Neuronal stem cell (in vitro differentiated cells): Measurements from ENCODE around the gene FRMD1.

Experiments
- DNase-seq: peaks from one replicate; pipeline ENCODE4 v3.0.0-alpha.2; 2013; ENCODE audit warnings: low spot score
- H2AFZ ChIP-seq: one replicate; pipeline ENCODE4 v1.6.1; 2013; ENCODE audit warnings: mild to moderate bottlenecking, low read length, inconsistent platforms
- H2AK5ac ChIP-seq: 2 replicates; pipeline ENCODE4 v1.6.1; 2013; ENCODE audit warnings: low read depth, mild to moderate bottlenecking, inconsistent platforms, low read length, moderate library complexity, mixed read lengths
- H2BK120ac ChIP-seq: 2 replicates; pipeline ENCODE4 v1.6.1; 2013; ENCODE audit warnings: low read depth, mild to moderate bottlenecking, inconsistent platforms, low read length, moderate library complexity, mixed read lengths
- H2BK12ac ChIP-seq: one replicate; pipeline ENCODE4 v1.6.1; 2013; ENCODE audit warnings: low read length, inconsistent platforms
- H2BK15ac ChIP-seq: 2 replicates; pipeline ENCODE4 v1.6.1; 2013; ENCODE audit warnings: mild to moderate bottlenecking, low read length, inconsistent platforms, mixed read lengths
- H2BK5ac ChIP-seq: one replicate; pipeline ENCODE4 v1.6.1; 2013; ENCODE audit warnings: inconsistent platforms, mild to moderate bottlenecking, low read length, moderate library complexity
- H3K14ac ChIP-seq: one replicate; pipeline ENCODE4 v1.6.1; 2013; ENCODE audit warnings: low read length, inconsistent platforms
- H3K18ac ChIP-seq: 2 replicates; pipeline ENCODE4 v1.6.1; 2013; ENCODE audit warnings: low read length, inconsistent platforms
- H3K23ac ChIP-seq: 2 replicates; pipeline ENCODE4 v1.6.1; 2013; ENCODE audit warnings: low read depth, mild to moderate bottlenecking, mixed read lengths, low read length, inconsistent platforms; ENCODE audit not compliant: poor library complexity
- H3K27ac ChIP-seq: replicated peaks from 3 replicates; pipeline ENCODE4 v1.5.1; 2013; ENCODE audit warnings: low read length, inconsistent platforms
- H3K27me3 ChIP-seq, 3 experiments: 2 replicates each; pipeline ENCODE4 v1.6.1; 2013; ENCODE audit warnings: low read length in 3 of 3, mild to moderate bottlenecking in 2 of 3, inconsistent platforms in 1 of 3, low read depth in 1 of 3, mixed read lengths in 1 of 3, moderate library complexity in 1 of 3; ENCODE audit not compliant: control insufficient read depth in 3 of 3, insufficient read depth in 3 of 3
- H3K36me3 ChIP-seq, 2 donors: replicated peaks in 1 of 2; 2 replicates each; pipeline ENCODE4 v1.6.1; 2013; ENCODE audit warnings: low read length in 2 of 2; ENCODE audit not compliant: control insufficient read depth in 2 of 2, insufficient read depth in 2 of 2
- H3K4ac ChIP-seq: 2 replicates; pipeline ENCODE4 v1.6.1; 2013; ENCODE audit warnings: inconsistent platforms, mild to moderate bottlenecking, low read length, moderate library complexity
- H3K4me1 ChIP-seq, 2 donors: 1 replicate in 1 of 2; 2 replicates in 1 of 2; pipeline ENCODE4 v1.6.1; 2013; ENCODE audit warnings: low read length in 2 of 2, low read depth in 1 of 2; ENCODE audit not compliant: control insufficient read depth in 2 of 2, insufficient read depth in 1 of 2
- H3K4me2 ChIP-seq: one replicate; pipeline ENCODE4 v1.6.1; 2013; ENCODE audit warnings: mild to moderate bottlenecking, low read length, inconsistent platforms; ENCODE audit not compliant: insufficient read depth, poor library complexity, severe bottlenecking
- H3K4me3 ChIP-seq, 2 donors: 2 replicates each; pipeline ENCODE4 v1.5.1; 2013; ENCODE audit warnings: low read length in 2 of 2, mild to moderate bottlenecking in 2 of 2, inconsistent platforms in 1 of 2, moderate library complexity in 1 of 2
- H3K79me1 ChIP-seq: one replicate; pipeline ENCODE4 v1.6.1; 2013; ENCODE audit warnings: low read depth, mild to moderate bottlenecking, inconsistent platforms, low read length, moderate library complexity
- H3K9ac ChIP-seq: one replicate; pipeline ENCODE4 v1.6.1; 2013; ENCODE audit warnings: mild to moderate bottlenecking, low read depth, low read length, inconsistent platforms; ENCODE audit not compliant: poor library complexity
- H3K9me3 ChIP-seq, 2 donors: replicated peaks in 1 of 2; 2 replicates each; pipeline versions ENCODE3 to v1.6.1; 2013; ENCODE audit warnings: low read length in 2 of 2, mild to moderate bottlenecking in 2 of 2, inconsistent platforms in 1 of 2, low read depth in 1 of 2, mixed read lengths in 1 of 2, moderate library complexity in 1 of 2; ENCODE audit not compliant: control insufficient read depth in 2 of 2, insufficient read depth in 1 of 2
- H4K8ac ChIP-seq: one replicate; pipeline ENCODE4 v1.6.1; 2013; ENCODE audit warnings: low read depth, mild to moderate bottlenecking, inconsistent platforms, low read length, moderate library complexity
- H4K91ac ChIP-seq: one replicate; pipeline ENCODE4 v1.6.1; 2013; ENCODE audit warnings: low read length, low read depth, mild to moderate bottlenecking, inconsistent platforms; ENCODE audit not compliant: poor library complexity
- WGBS, 2 donors: extraction: QIAGEN DNeasy Blood & Tissue Kit; methylation state at CpG; one replicate each; pipeline ENCODE4 v1.1.7; 2013; ENCODE audit warnings: missing lambda C conversion rate in 2 of 2, mixed read lengths in 1 of 2; ENCODE audit not compliant: insufficient read length in 2 of 2, insufficient replicate concordance in 1 of 2; ENCODE audit errors: extremely low coverage in 2 of 2; 5-methylcytosine and 5-hydroxymethylcytosine counted together

FRMD1 gene

DNA sequence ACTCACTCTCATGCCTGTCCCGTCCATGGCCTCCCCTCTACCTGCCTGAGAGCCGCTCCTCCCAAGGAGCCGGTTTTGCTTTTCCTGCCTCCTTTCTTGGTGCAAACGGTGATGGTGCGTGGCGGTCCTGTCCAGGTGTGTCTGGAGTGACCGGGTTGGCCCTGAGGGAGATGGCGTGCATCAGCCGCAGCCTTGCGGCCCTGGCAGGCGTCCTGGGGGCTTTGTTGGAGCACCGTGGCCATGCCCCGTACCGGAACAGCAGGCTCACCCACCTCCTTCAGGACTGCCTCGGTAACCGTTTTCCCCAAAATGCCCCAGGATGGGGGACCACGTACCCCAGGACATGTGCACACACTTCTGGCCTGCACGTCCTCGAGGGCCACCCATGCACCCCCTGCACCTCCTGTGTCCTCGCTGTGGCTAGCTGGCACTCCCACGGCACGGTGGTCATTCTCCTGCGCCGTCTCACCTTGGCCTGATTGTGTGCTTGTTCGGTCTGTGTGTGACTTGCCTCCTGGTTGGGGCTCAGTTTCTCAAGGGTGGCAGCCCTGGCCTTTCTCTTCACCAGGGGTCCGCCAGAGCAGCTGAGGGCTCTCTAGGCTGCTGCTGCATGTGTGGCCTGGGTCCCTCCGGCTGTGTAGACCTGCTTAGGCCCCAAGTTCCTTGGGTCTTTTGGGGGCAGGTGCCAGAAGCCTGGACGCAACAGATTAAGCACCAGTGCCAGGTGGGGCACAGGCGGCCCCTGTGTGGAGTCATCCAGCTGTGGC lies 36.4 kb downstream of the FRMD1 start:
- no peak overlapping the region for H2BK12ac ChIP-seq
- H3K27me3 ChIP-seq: no peaks in the 10 kb centered on the region
- no peak overlapping the region for H2AFZ ChIP-seq
- peak overlapping the region; percentile 58 for H4K8ac ChIP-seq
- H3K79me1 ChIP-seq: no peaks in the 10 kb centered on the region
- H3K23ac ChIP-seq: peak overlapping the region; percentile 83
- no peak overlapping the region for H3K4me3 ChIP-seq
- peak overlapping the region; percentile 63 for H2BK5ac ChIP-seq
- H2BK15ac ChIP-seq: no peak overlapping the region
- peaks cover 30 to 31% of the 10 kb centered on the region in 2 donors for H3K9me3 ChIP-seq
- H3K36me3 ChIP-seq: peaks cover 0 to 4% of the 10 kb centered on the region in 2 donors
- H3K4me1 ChIP-seq: no peaks in the 10 kb centered on the region
- H2BK120ac ChIP-seq: peak overlapping the region; percentile 41
- peak overlapping the region; percentile 67 for H3K14ac ChIP-seq
- H3K4ac ChIP-seq: no peak overlapping the region
- no peak overlapping the region for H3K9ac ChIP-seq
- peak overlapping the region; percentile 54 for H3K18ac ChIP-seq
- H3K4me2 ChIP-seq: no peak overlapping the region
- H3K27ac ChIP-seq: no peak overlapping the region
- WGBS, 2 donors: no CpG with 5 or more reads among the region's 29 CpGs
- no peak for DNase-seq
- H4K91ac ChIP-seq: no peak overlapping the region
- peak overlapping the region; percentile 89 for H2AK5ac ChIP-seq

DNA sequence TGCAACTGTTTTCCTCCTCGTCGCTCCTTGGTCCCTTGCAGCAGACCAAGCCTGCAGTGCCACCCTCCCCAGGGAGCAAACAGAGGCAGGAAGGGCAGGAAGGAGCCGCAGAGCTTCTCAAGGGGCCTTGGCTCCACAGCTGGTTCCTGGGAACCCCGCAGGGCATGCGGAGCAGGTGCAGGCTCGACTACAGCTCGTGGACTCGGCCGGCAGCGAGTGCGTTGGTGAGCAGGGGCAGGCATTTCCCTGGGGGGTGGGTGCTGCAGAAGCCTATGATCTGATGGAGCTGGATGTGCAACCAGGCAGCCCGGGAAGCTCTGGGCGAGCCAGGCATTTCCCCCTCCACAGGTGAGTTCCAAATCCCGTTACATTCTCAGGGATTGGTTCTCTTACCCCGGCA lies 37.1 kb downstream of the FRMD1 start:
- Histone ChIP-seq H2BK12ac (no peak overlapping the region), H3K4me3 (no peak overlapping the region), H3K4ac (no peak overlapping the region), H2AFZ (no peak overlapping the region), H3K23ac (no peak overlapping the region), H3K36me3 (peaks cover 0 to 4% of the 10 kb centered on the region in 2 donors), H3K27me3 (no peaks in the 10 kb centered on the region), H3K27ac (no peak overlapping the region), H3K79me1 (no peaks in the 10 kb centered on the region), H3K4me1 (no peaks in the 10 kb centered on the region), H2BK120ac (no peak overlapping the region), H4K8ac (no peak overlapping the region), H4K91ac (no peak overlapping the region), H2AK5ac (peak overlapping the region; percentile 89), H3K18ac (no peak overlapping the region), H3K9me3 (peaks cover 30 to 31% of the 10 kb centered on the region in 2 donors), H3K14ac (no peak overlapping the region), H2BK5ac (no peak overlapping the region), H3K9ac (no peak overlapping the region), H3K4me2 (no peak overlapping the region), H2BK15ac (no peak overlapping the region)
- no peak for DNase-seq
- WGBS, 2 donors: no CpG with 5 or more reads among the region's 15 CpGs

DNA sequence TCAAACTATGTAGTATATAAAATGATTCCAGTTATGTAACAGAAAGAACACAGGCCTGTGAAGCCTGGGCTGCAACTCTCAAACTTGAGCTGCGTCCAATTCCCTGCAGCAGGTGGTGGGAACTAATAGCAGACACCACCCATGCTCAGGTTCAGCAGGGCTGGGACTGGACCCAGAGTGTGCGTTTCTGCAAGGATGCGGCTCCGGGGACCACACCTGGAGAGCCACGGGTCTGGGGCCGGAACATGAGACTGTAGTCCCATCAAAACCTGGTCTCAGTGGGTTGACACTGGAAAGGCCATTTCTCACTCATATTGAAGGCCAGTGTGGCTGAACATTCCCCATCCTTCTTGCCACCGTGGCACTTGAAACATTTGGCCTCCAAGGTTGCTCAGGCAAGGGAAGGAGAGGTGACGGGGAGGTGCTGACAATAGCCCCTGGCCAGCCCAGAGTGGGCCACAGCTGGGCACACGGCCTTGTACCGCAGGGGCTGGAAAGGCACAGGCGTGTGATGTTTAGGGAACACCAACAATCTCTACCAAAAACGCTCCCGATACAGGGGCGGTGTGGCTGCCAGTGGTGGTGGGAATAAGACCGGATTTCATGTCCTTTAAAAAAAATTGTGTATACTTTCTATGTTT lies 38.0 kb downstream of the FRMD1 start:
- H2BK12ac ChIP-seq: no peak overlapping the region
- H3K4me3 ChIP-seq: no peak overlapping the region
- DNase-seq: no peak
- no peak overlapping the region for H2BK5ac ChIP-seq
- no peaks in the 10 kb centered on the region for H3K27me3 ChIP-seq
- no peak overlapping the region for H4K91ac ChIP-seq
- no peaks in the 10 kb centered on the region for H3K79me1 ChIP-seq
- no peak overlapping the region for H3K14ac ChIP-seq
- no peak overlapping the region for H2AFZ ChIP-seq
- no peaks in the 10 kb centered on the region for H3K4me1 ChIP-seq
- H3K18ac ChIP-seq: no peak overlapping the region
- H3K23ac ChIP-seq: no peak overlapping the region
- H2BK120ac ChIP-seq: no peak overlapping the region
- no peak overlapping the region for H4K8ac ChIP-seq
- no CpG with 5 or more reads among the region's 15 CpGs for WGBS, 2 donors
- H2BK15ac ChIP-seq: no peak overlapping the region
- no peak overlapping the region for H3K4ac ChIP-seq
- H3K36me3 ChIP-seq: peaks cover 0 to 4% of the 10 kb centered on the region in 2 donors
- no peak overlapping the region for H3K9ac ChIP-seq
- no peak overlapping the region for H2AK5ac ChIP-seq
- no peak overlapping the region for H3K27ac ChIP-seq
- H3K4me2 ChIP-seq: no peak overlapping the region
- H3K9me3 ChIP-seq: peaks cover 30 to 31% of the 10 kb centered on the region in 2 donors

DNA sequence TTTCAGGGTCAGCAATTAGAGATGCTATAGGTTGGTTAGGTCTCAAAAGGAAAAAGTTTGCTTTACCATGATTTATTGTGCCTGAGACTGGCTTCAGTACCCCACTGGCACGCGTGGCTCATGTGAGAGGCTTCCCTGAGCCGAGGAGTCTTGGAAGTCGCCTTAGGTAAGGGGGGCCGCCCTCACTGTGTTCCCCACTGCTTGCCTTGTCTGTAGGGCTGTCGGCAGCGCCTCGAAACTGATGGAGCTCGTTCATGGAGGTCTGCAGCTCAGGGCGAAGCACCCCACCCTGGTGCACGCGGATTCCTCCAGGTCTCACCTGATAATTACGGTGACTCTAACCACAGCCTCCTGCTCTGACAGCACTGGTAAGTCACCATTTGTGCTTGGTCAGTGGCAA lies 39.2 kb downstream of the FRMD1 start:
- H3K36me3 ChIP-seq: peaks cover 0 to 4% of the 10 kb centered on the region in 2 donors
- H2BK120ac ChIP-seq: no peak overlapping the region
- no peaks in the 10 kb centered on the region for H3K79me1 ChIP-seq
- WGBS, 2 donors: no CpG with 5 or more reads among the region's 13 CpGs
- no peak overlapping the region for H2BK12ac ChIP-seq
- H3K4me1 ChIP-seq: no peaks in the 10 kb centered on the region
- no peak for DNase-seq
- H3K27me3 ChIP-seq: no peaks in the 10 kb centered on the region
- H2BK15ac ChIP-seq: no peak overlapping the region
- H3K4me2 ChIP-seq: no peak overlapping the region
- no peak overlapping the region for H4K8ac ChIP-seq
- H3K9ac ChIP-seq: no peak overlapping the region
- no peak overlapping the region for H3K4me3 ChIP-seq
- no peak overlapping the region for H3K4ac ChIP-seq
- H3K23ac ChIP-seq: no peak overlapping the region
- H3K9me3 ChIP-seq: peaks cover 31 to 35% of the 10 kb centered on the region in 2 donors
- no peak overlapping the region for H3K27ac ChIP-seq
- H3K18ac ChIP-seq: no peak overlapping the region
- H3K14ac ChIP-seq: no peak overlapping the region
- H2AFZ ChIP-seq: no peak overlapping the region
- H4K91ac ChIP-seq: no peak overlapping the region
- H2BK5ac ChIP-seq: no peak overlapping the region
- no peak overlapping the region for H2AK5ac ChIP-seq
